Fibroblast of lung (primary cell): ENCODE results near the gene PCDH12. TPM values are rescaled to one million over a fixed set of nuclear protein-coding genes. Genes with fewer than 3 reads are reported as not detected.
"Not testable (repeated sequence)": the region's sequence is repeated elsewhere in the genome, so short reads cannot be mapped to it uniquely, and the experiment has no call there.

Source experiments
- DNase-seq, 2 donors: peaks; one replicate each; pipeline versions ENCODE4 v3.0.0 to v3.0.0-alpha.2; 2010; ENCODE audit warnings: low read depth in 2 of 2
- H2AFZ ChIP-seq: 2 replicates; pipeline ENCODE4 v1.5.1; 2012; ENCODE audit warnings: low read length, control low read depth, inconsistent platforms
- H3K27ac ChIP-seq: 2 replicates; pipeline ENCODE4 v1.5.1; 2011; ENCODE audit warnings: low read length, control low read depth; ENCODE audit not compliant: insufficient read depth
- H3K27me3 ChIP-seq: 2 replicates; pipeline ENCODE4 v1.5.1; 2011; ENCODE audit warnings: mild to moderate bottlenecking, low read length; ENCODE audit not compliant: control insufficient read depth, insufficient read depth
- H3K36me3 ChIP-seq: 2 replicates; pipeline ENCODE4 v1.5.1; 2011; ENCODE audit warnings: low read length; ENCODE audit not compliant: control insufficient read depth, insufficient read depth
- H3K4me1 ChIP-seq: 2 replicates; pipeline ENCODE4 v1.5.1; 2011; ENCODE audit warnings: low read length; ENCODE audit not compliant: control insufficient read depth, insufficient read depth; ENCODE audit errors: extremely low read depth
- H3K4me2 ChIP-seq: 2 replicates; pipeline ENCODE4 v1.5.1; 2011; ENCODE audit warnings: low read length, control low read depth; ENCODE audit not compliant: insufficient read depth; ENCODE audit errors: extremely low read depth
- H3K4me3 ChIP-seq, 4 experiments: fragments of 200-600 bp in 1 of 4; sonication (generic) in 1 of 4; replicated peaks in 1 of 4; 2 replicates each; pipeline ENCODE4 v1.5.1; 2011 to 2016; ENCODE audit warnings: low read length in 4 of 4, low read depth in 3 of 4, mild to moderate bottlenecking in 3 of 4, control low read depth in 2 of 4, inconsistent platforms in 1 of 4, mixed read lengths in 1 of 4; ENCODE audit not compliant: insufficient read depth in 1 of 4; ENCODE audit errors: control extremely low read depth in 1 of 4
- H3K79me2 ChIP-seq: 2 replicates; pipeline ENCODE4 v1.5.1; 2012; ENCODE audit warnings: mild to moderate bottlenecking, low read length, inconsistent platforms; ENCODE audit not compliant: control insufficient read depth, insufficient read depth
- H3K9ac ChIP-seq: 2 replicates; pipeline ENCODE4 v1.5.1; 2011; ENCODE audit warnings: mild to moderate bottlenecking, low read length, control low read depth; ENCODE audit not compliant: insufficient read depth
- H3K9me3 ChIP-seq: 2 replicates; pipeline ENCODE4 v1.5.1; 2012; ENCODE audit warnings: low read depth, low read length; ENCODE audit not compliant: control insufficient read depth, insufficient read depth
- H4K20me1 ChIP-seq: 2 replicates; pipeline ENCODE4 v1.5.1; 2011; ENCODE audit warnings: low read length; ENCODE audit not compliant: control insufficient read depth, insufficient read depth; ENCODE audit errors: extremely low read depth
- CTCF ChIP-seq, 2 donors: IDR thresholded peaks in 1 of 2; conservative IDR thresholded peaks in 1 of 2; 1 replicate in 1 of 2; 2 replicates in 1 of 2; pipeline ENCODE4 v1.5.1; 2011 to 2012; ENCODE audit warnings: low read length in 2 of 2, control low read depth in 1 of 2, inconsistent platforms in 1 of 2, low read depth in 1 of 2, mild to moderate bottlenecking in 1 of 2
- EZH2 ChIP-seq: IDR thresholded peaks from 2 replicates; pipeline ENCODE4 v1.5.1; 2012; ENCODE audit warnings: low read length, control low read depth, mild to moderate bottlenecking; ENCODE audit errors: missing control alignments
- polyA plus RNA-seq, 2 donors: library from polyadenylated mRNA; depleted of rRNA in 1 of 2; stranded (reverse) in 1 of 2; unstranded in 1 of 2; fragments of >200 nt; gene quantifications; 2 replicates each; pipeline ENCODE4 v1.2.1, GENCODE V29; 2011 to 2012; ENCODE audit warnings: missing spikeins in 1 of 2
- total RNA-seq: library from RNA; depleted of rRNA; stranded (reverse); fragments of >200 nt; gene quantifications from 2 replicates; pipeline ENCODE4 v1.2.1, GENCODE V29; 2014

Gene PCDH12
- total and polyA plus RNA-seq, 2 donors (not counting 1 experiment from before 2014, with no cell fraction given), result under 0.01 to 0.02 TPM

DNA sequence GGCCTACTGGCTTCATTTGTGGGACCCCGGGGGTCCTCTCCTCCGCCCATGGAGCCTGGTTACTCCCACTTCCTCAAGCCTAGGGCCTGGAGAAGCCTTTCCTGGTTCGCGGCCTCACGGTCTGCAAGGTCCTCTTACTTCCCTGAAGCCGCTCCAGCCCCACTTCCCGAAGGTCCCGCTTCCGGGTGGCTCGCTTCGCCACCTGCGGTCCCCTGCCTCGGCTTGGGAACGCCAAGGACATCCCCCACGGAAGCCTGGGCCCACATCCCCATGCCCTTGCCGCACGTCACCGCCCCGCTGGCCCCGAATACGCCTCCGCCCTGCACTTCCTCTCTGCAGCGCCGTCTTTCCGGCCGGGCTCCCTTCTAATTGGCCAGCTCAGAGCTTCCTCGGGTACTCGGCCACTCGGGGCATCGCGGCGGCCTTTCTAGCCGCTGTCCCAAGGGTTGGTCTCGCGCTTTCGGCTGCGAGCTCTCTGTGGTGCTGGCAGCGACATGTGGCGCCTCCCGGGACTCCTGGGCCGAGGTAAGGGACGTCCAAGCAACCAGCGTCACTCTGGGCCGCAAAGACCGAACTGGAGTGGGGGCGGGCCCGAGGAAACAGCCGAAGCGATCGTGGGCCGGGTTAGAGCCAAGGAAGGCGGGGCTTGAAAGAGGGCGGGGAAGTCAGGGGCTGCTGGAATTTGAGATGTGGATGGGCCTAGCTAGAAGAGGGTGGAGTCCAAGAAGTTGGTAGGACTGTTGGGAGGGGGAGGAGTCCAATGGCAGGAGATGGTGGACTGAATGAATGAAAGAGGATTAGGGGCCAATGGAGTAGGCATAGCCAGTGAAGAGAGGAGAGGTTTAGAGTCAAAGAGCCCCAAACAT lies 34.3 kb downstream of the PCDH12 start, which contains the start of gene DELE1:
Gene DELE1, plus strand, starts transcription at position 424 of the 866 bp plus-strand sequence. Its CDS starts 71 bp downstream, at position 495.
- H2AFZ ChIP-seq, result peak within 1 kb of the TSS; percentile 61
- H3K27ac ChIP-seq, result peak within 1 kb of the TSS; percentile 94
- peaks cover 7% of the 10 kb centered on the region for H3K79me2 ChIP-seq
- no peaks in the 10 kb centered on the region for H3K9me3 ChIP-seq
- H3K4me1 ChIP-seq, result peaks cover 6% of the 10 kb centered on the region
- peak within 1 kb of the TSS; percentile 92 for H3K9ac ChIP-seq
- H3K27me3 ChIP-seq, result no peaks in the 10 kb centered on the region
- no peaks in the 10 kb centered on the region for H4K20me1 ChIP-seq
- H3K4me2 ChIP-seq, result peak within 1 kb of the TSS; percentile 99
- no peak for TF ChIP-seq CTCF (conservative IDR thresholded peaks at IDR 0.05 in 1 of 2, IDR thresholded peaks at IDR 0.05 in 1 of 2; ENCODE audit: low read depth in 1 of 2, low read length in 2 of 2)
- no peak for TF ChIP-seq EZH2
- peaks cover 16% of the 10 kb centered on the region for H3K36me3 ChIP-seq
- peak; percentile 92 to 93 for DNase-seq
- H3K4me3 ChIP-seq, result peak within 1 kb of the TSS; percentile 69 to 90 (median 88)

DNA sequence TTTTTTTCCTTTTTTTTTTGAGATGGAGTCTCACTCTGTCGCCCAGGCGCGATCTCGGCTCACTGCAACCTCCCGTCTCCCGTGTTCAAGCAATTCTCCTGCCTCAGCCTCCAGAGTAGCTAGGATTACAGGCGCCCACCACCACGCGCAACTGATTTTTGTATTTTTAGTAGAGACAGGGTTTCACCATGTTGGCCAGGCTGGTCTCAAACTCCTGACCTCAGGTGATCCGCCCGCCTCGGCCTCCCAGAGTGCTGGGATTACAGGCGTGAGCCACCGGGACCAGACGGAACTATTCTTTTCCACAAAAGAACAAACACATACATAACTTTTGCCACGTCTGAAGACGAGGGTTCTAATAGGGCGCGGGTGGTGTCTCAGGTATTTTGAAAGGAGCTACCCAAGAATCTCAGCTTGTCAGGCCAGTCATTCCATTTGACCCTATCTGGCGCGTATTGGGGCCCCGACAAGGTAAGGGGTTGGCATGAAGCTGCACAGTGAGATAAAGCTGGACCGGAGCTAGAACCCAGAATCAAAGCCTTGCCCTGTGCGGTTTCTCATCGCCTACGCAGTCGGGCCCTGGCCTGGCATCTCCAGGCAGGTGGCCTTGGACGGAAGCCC lies 35.1 kb downstream of the PCDH12 start:
- DNase-seq, H3K9me3 ChIP-seq, H3K27me3 ChIP-seq, H3K4me1 ChIP-seq, H3K79me2 ChIP-seq, H4K20me1 ChIP-seq: not testable (repeated sequence)
- Histone ChIP-seq H3K4me2 (peak overlapping the region; percentile 99), H3K36me3 (peaks cover 12% of the 10 kb centered on the region), H2AFZ (peak overlapping the region; percentile 61), H3K4me3 (peak overlapping the region; percentile 69 to 90 (median 88)), H3K9ac (peak overlapping the region; percentile 92), H3K27ac (peak overlapping the region; percentile 94)

- TF ChIP-seq EZH2 (no peak), CTCF (conservative IDR thresholded peaks at IDR 0.05 in 1 of 2, IDR thresholded peaks at IDR 0.05 in 1 of 2; ENCODE audit: low read depth in 1 of 2, low read length in 2 of 2) (no peak)
- H2AFZ ChIP-seq, result no peak overlapping the region
- no peak overlapping the region for H3K9ac ChIP-seq
- H3K79me2 ChIP-seq, result peaks cover 7% of the 10 kb centered on the region
- H3K36me3 ChIP-seq, result peaks cover 3% of the 10 kb centered on the region
- H3K4me2 ChIP-seq, result no peak overlapping the region
- H3K27ac ChIP-seq, result no peak overlapping the region
- H3K4me1 ChIP-seq, result peaks cover 6% of the 10 kb centered on the region
- H3K27me3 ChIP-seq, result no peaks in the 10 kb centered on the region
- H4K20me1 ChIP-seq, result no peaks in the 10 kb centered on the region
- no peaks in the 10 kb centered on the region for H3K9me3 ChIP-seq
- no peak for DNase-seq
- no peak overlapping the region for H3K4me3 ChIP-seq
Measured at GRCh38 chr5:141920771-141921170, 37.2 kb downstream of the PCDH12 start.
